ENCODE data around the gene DCHS1.

Gene DCHS1

GRCh38 chr11:6594142-6594768, 61.4 kb downstream of the DCHS1 start:
- ATAC-seq, result peak; percentile 39; the same call in 2 of the 3 replicates
- TF ChIP-seq ZC3H10 (CRISPR knock-in tag; IDR thresholded peaks at IDR 0.05) (no peak), ESRRG (CRISPR knock-in tag; IDR thresholded peaks at IDR 0.05) (no peak), PATZ1 (CRISPR knock-in tag; IDR thresholded peaks at IDR 0.05; ENCODE audit: borderline replicate concordance) (no peak), ZNF70 (CRISPR knock-in tag; IDR thresholded peaks at IDR 0.05) (no peak), TSHZ2 (CRISPR knock-in tag; IDR thresholded peaks at IDR 0.05) (no peak), ZNF8 (CRISPR knock-in tag; IDR thresholded peaks at IDR 0.05) (no peak), ZNF565 (CRISPR knock-in tag; conservative IDR thresholded peaks at IDR 0.05; ENCODE audit: low read depth) (no peak), ISL1 (CRISPR knock-in tag; IDR thresholded peaks at IDR 0.05) (no peak), ZFP30 (CRISPR knock-in tag; IDR thresholded peaks at IDR 0.05) (no peak)

- peak; percentile 66 for ATAC-seq
- peak; percentile 79 for TF ChIP-seq ISL1 (CRISPR knock-in tag; IDR thresholded peaks at IDR 0.05)
- TF ChIP-seq OSR1 (CRISPR knock-in tag; IDR thresholded peaks at IDR 0.05), result no peak
Measured at GRCh38 chr11:6588018-6588417, 67.6 kb downstream of the DCHS1 start.

GRCh38 chr11:6587360-6587953, 68.2 kb downstream of the DCHS1 start:
- ATAC-seq, result peak; percentile 80
- TF ChIP-seq ZNF8 (CRISPR knock-in tag; IDR thresholded peaks at IDR 0.05) (no peak), CSDC2 (CRISPR knock-in tag; IDR thresholded peaks at IDR 0.05) (no peak), ARNTL (CRISPR knock-in tag; IDR thresholded peaks at IDR 0.05; ENCODE audit: borderline replicate concordance, low read depth) (no peak), POU6F1 (CRISPR knock-in tag; IDR thresholded peaks at IDR 0.05; ENCODE audit: borderline replicate concordance, low read depth) (no peak), TOX (CRISPR knock-in tag; IDR thresholded peaks at IDR 0.05; ENCODE audit: borderline replicate concordance) (no peak), BACH2 (CRISPR knock-in tag; IDR thresholded peaks at IDR 0.05; ENCODE audit: borderline replicate concordance) (no peak), ESRRG (CRISPR knock-in tag; IDR thresholded peaks at IDR 0.05) (no peak), ISL1 (CRISPR knock-in tag; IDR thresholded peaks at IDR 0.05) (no peak), RARB (CRISPR knock-in tag; IDR thresholded peaks at IDR 0.05) (no peak), ZNF70 (CRISPR knock-in tag; IDR thresholded peaks at IDR 0.05) (no peak), ZC3H10 (CRISPR knock-in tag; IDR thresholded peaks at IDR 0.05) (no peak)

- TF ChIP-seq TCF4 (CRISPR knock-in tag; IDR thresholded peaks at IDR 0.05; ENCODE audit: borderline replicate concordance), result peak; percentile 24
- TF ChIP-seq ZC3H10 (CRISPR knock-in tag; IDR thresholded peaks at IDR 0.05), result no peak
- TF ChIP-seq ESRRG (CRISPR knock-in tag; IDR thresholded peaks at IDR 0.05), result no peak
- TF ChIP-seq TSHZ2 (CRISPR knock-in tag; IDR thresholded peaks at IDR 0.05), result peak; percentile 32; the same call in 1 of the 2 replicates
- peak; percentile 89 for TF ChIP-seq ZNF70 (CRISPR knock-in tag; IDR thresholded peaks at IDR 0.05)
- peak; percentile 47; the same call in 2 of the 3 replicates for ATAC-seq
Measured at GRCh38 chr11:6586434-6587359, 68.9 kb downstream of the DCHS1 start.

Measured in SK-N-SH treated with all-trans-retinoic acid at 6 μM for 48 hours (cell line).